GM10248 (cell line): ENCODE data around the gene IL19.
"Not testable (repeated sequence)": the region's sequence is repeated elsewhere in the genome, so short reads cannot be mapped to it uniquely, and the experiment has no call there.

Source experiments
- CTCF ChIA-PET: fragments of 300-600 bp; sonication (Branson Sonifier 250); formaldehyde crosslinking; extraction: SDS; loops from one replicate; lab custom pipeline; 2021; ENCODE audit warnings: antibody characterized with exemption; lab: Yijun Ruan, JAX
- POLR2A ChIA-PET: fragments of 350-650 bp; sonication (Branson Sonifier 250); formaldehyde crosslinking; extraction: SDS; loops from one replicate; lab custom pipeline; 2020; ENCODE audit warnings: antibody characterized with exemption; lab: Yijun Ruan, JAX
- DNase-seq: peaks from one replicate; pipeline ENCODE4 v3.0.0; 2012; ENCODE audit errors: extremely low spot score
- CTCF ChIP-seq: IDR thresholded peaks from 2 replicates; pipeline ENCODE4 v1.5.1; 2012; ENCODE audit warnings: mild to moderate bottlenecking, low read depth; ENCODE audit errors: extremely low read depth, missing control alignments, control extremely low read depth

The IL19 gene

GRCh38 chr1:206757524-206758266 lies 12.9 kb upstream of the IL19 start:
- no peak for TF ChIP-seq CTCF
- POLR2A ChIA-PET, result no interaction called here
- CTCF ChIA-PET, result interaction anchor here (1.3 to 3.8 kb wide), 4 partner anchors 9 to 32 kb away, joined by 4 to 23 read pairs (median 8); no protein-coding TSS in a partner anchor
- no peak for DNase-seq

GRCh38 chr1:206760590-206760989 lies 10.0 kb upstream of the IL19 start:
- TF ChIP-seq CTCF, result no peak
- ChIA-PET CTCF (interaction anchor here (0.9 to 3.8 kb wide), 10 partner anchors 8 to 221 kb away, joined by 3 to 23 read pairs (median 4); partner anchors contain the start of gene IL10), POLR2A (no interaction called here)
- no peak for DNase-seq

- ChIA-PET POLR2A (no interaction called here), CTCF (interaction anchor here (0.9 to 3.8 kb wide), 12 partner anchors 10 to 220 kb away, joined by 3 to 23 read pairs (median 4); partner anchors contain the start of gene IL10)
- no peak for DNase-seq
- no peak for TF ChIP-seq CTCF
Measured at GRCh38 chr1:206761159-206761768, 9.3 kb upstream of the IL19 start.

DNA sequence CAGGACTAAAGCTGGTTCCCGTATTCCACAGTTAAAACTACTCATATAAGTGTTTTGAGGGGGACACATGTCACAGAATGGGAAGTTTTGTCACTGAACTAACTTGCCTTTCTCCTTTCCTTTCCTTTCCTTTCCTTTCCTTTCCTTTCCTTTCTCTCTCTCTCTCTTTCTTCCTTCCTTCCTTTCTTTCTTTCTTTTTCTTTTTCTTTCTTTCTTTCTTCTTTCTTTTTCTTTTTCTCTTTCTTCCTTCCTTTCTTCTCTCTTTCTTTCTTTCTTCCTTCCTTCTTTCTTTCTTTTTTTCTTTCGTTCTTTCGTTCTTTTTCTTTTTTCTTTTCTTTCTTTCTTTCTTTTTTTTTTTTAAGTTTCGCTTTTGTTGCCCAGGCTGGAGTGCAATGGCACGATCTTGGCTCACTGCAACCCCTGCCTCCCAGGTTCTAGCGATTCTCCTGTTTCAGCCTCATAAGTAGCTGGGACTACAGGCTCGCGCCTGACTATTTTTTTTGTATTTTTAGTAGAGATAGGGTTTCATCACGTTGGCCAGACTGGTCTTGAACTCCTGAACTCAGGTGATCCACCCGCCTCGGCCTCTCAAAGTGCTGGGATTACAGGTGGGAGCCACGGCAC lies 7.7 kb upstream of the IL19 start:
- POLR2A ChIA-PET, DNase-seq: not testable (repeated sequence)
- CTCF ChIA-PET, result interaction anchor here (1.1 to 16.5 kb wide), 3 partner anchors 23 to 218 kb away, joined by 3 to 288 read pairs (median 13); no protein-coding TSS in a partner anchor

GRCh38 chr1:206765771-206766170 lies 4.8 kb upstream of the IL19 start:
- DNase-seq, result not testable (repeated sequence)
- ChIA-PET CTCF (interaction anchor here (0.8 to 16.5 kb wide), 23 partner anchors 9 to 217 kb away, joined by 3 to 288 read pairs (median 4); partner anchors contain the start of gene IL20), POLR2A (interaction anchor here (0.6 to 0.9 kb wide), 3 partner anchors 25 to 32 kb away, joined by 4 to 5 read pairs (median 4); no protein-coding TSS in a partner anchor)

- ChIA-PET POLR2A (interaction anchor here (0.6 to 0.9 kb wide), 3 partner anchors 24 to 33 kb away, joined by 4 to 5 read pairs (median 4); no protein-coding TSS in a partner anchor), CTCF (interaction anchor here (0.8 to 16.5 kb wide), 18 partner anchors 8 to 165 kb away, joined by 3 to 288 read pairs (median 6); partner anchors contain the start of gene IL20)
Measured at GRCh38 chr1:206766251-206766856, 4.2 kb upstream of the IL19 start.

More at GRCh38 chr1:206766251-206766856, 4.2 kb upstream of the IL19 start:
- DNase-seq, result peak; percentile 57
- no peak for TF ChIP-seq CTCF
